ENCODE measurements around the gene BARHL2.

GRCh38 chr1:90694846-90695245, 22.3 kb downstream of the BARHL2 start:
- TF ChIP-seq CTCF (IDR thresholded peaks at IDR 0.05) (no peak), POLR2AphosphoS5 (IDR thresholded peaks at IDR 0.05; ENCODE audit: low read depth, low read length) (no peak), SIN3A (IDR thresholded peaks at IDR 0.05; ENCODE audit: borderline replicate concordance, insufficient read depth, low read depth, low read length) (no peak), TCF7L2 (IDR thresholded peaks at IDR 0.05; ENCODE audit: low read depth, low read length) (no peak)
- TF ChIP-seq, protein P1, sequence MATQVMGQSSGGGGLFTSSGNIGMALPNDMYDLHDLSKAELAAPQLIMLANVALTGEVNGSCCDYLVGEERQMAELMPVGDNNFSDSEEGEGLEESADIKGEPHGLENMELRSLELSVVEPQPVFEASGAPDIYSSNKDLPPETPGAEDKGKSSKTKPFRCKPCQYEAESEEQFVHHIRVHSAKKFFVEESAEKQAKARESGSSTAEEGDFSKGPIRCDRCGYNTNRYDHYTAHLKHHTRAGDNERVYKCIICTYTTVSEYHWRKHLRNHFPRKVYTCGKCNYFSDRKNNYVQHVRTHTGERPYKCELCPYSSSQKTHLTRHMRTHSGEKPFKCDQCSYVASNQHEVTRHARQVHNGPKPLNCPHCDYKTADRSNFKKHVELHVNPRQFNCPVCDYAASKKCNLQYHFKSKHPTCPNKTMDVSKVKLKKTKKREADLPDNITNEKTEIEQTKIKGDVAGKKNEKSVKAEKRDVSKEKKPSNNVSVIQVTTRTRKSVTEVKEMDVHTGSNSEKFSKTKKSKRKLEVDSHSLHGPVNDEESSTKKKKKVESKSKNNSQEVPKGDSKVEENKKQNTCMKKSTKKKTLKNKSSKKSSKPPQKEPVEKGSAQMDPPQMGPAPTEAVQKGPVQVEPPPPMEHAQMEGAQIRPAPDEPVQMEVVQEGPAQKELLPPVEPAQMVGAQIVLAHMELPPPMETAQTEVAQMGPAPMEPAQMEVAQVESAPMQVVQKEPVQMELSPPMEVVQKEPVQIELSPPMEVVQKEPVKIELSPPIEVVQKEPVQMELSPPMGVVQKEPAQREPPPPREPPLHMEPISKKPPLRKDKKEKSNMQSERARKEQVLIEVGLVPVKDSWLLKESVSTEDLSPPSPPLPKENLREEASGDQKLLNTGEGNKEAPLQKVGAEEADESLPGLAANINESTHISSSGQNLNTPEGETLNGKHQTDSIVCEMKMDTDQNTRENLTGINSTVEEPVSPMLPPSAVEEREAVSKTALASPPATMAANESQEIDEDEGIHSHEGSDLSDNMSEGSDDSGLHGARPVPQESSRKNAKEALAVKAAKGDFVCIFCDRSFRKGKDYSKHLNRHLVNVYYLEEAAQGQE (IDR thresholded peaks at IDR 0.05; ENCODE audit: insufficient read depth in 1 of 2, low read depth in 2 of 2, low read length in 1 of 2) = no peak
